CD14-positive monocyte (primary cell): Measurements from ENCODE around the gene CARD8. TPM values are rescaled to one million over a fixed set of nuclear protein-coding genes. Genes with fewer than 3 reads are reported as not detected.

ENCODE experiments used
- DNase-seq, 3 donors: peaks; one replicate each; pipeline ENCODE4 v3.0.0-alpha.2; 2011 to 2022
- H2AFZ ChIP-seq: 2 replicates; pipeline ENCODE4 v1.6.0; 2012; ENCODE audit warnings: mild to moderate bottlenecking, low read depth, low read length, inconsistent platforms; ENCODE audit not compliant: insufficient read depth, poor library complexity, severe bottlenecking
- H3K27ac ChIP-seq, 2 donors: 1 replicate in 1 of 2; 2 replicates in 1 of 2; pipeline ENCODE4 v1.5.1; 2012 to 2013; ENCODE audit warnings: low read length in 2 of 2, control low read depth in 1 of 2, inconsistent platforms in 1 of 2, low read depth in 1 of 2, mild to moderate bottlenecking in 1 of 2
- H3K27me3 ChIP-seq, 2 donors: one replicate each; pipeline versions ENCODE4 v1.6.0 to v1.6.1; 2011 to 2013; ENCODE audit warnings: low read length in 2 of 2; ENCODE audit not compliant: control insufficient read depth in 2 of 2, insufficient read depth in 2 of 2
- H3K36me3 ChIP-seq, 2 donors: replicated peaks in 1 of 2; 1 replicate in 1 of 2; 2 replicates in 1 of 2; pipeline versions ENCODE4 v1.5.1 to v1.6.1; 2012 to 2013; ENCODE audit warnings: low read length in 2 of 2, control low read depth in 1 of 2, inconsistent platforms in 1 of 2, mild to moderate bottlenecking in 1 of 2; ENCODE audit not compliant: insufficient read depth in 2 of 2, control insufficient read depth in 1 of 2
- H3K4me1 ChIP-seq, 2 donors: 1 replicate in 1 of 2; 2 replicates in 1 of 2; pipeline versions ENCODE4 v1.5.1 to v1.6.1; 2012 to 2013; ENCODE audit warnings: low read length in 2 of 2, control low read depth in 1 of 2, inconsistent platforms in 1 of 2, mild to moderate bottlenecking in 1 of 2, moderate library complexity in 1 of 2; ENCODE audit not compliant: insufficient read depth in 2 of 2, control insufficient read depth in 1 of 2
- H3K4me2 ChIP-seq: replicated peaks from 2 replicates; pipeline ENCODE3; 2012; ENCODE audit warnings: low read length, moderate library complexity, mild to moderate bottlenecking; ENCODE audit not compliant: poor library complexity, severe bottlenecking; ENCODE audit errors: extremely low read depth
- H3K4me3 ChIP-seq, 3 experiments: fragments of 200-600 bp in 1 of 3; sonication (generic) in 1 of 3; replicated peaks in 1 of 3; 1 replicate in 2 of 3; 2 replicates in 1 of 3; pipeline ENCODE4 v1.5.1; 2011 to 2013; ENCODE audit warnings: low read length in 3 of 3, mild to moderate bottlenecking in 3 of 3, control low read depth in 2 of 3, low read depth in 2 of 3, inconsistent platforms in 1 of 3, moderate library complexity in 1 of 3
- H3K79me2 ChIP-seq: 2 replicates; pipeline ENCODE4 v1.6.0; 2012; ENCODE audit warnings: mild to moderate bottlenecking, control low read depth, inconsistent platforms, low read length, moderate library complexity; ENCODE audit not compliant: insufficient read depth
- H3K9ac ChIP-seq: 2 replicates; pipeline ENCODE4 v1.6.0; 2017; ENCODE audit warnings: low read length, mild to moderate bottlenecking; ENCODE audit not compliant: insufficient read depth, poor library complexity, severe bottlenecking
- H3K9me3 ChIP-seq, 2 donors: replicated peaks in 1 of 2; 1 replicate in 1 of 2; 2 replicates in 1 of 2; pipeline versions ENCODE4 v1.5.1 to v1.6.1; 2012 to 2013; ENCODE audit warnings: low read length in 2 of 2, control low read depth in 1 of 2; ENCODE audit not compliant: control insufficient read depth in 1 of 2, insufficient read depth in 1 of 2
- H4K20me1 ChIP-seq: 2 replicates; pipeline ENCODE4 v1.6.0; 2012; ENCODE audit warnings: mild to moderate bottlenecking, low read length, control low read depth, moderate library complexity; ENCODE audit not compliant: insufficient read depth
- H3K27ac Mint-ChIP-seq, 7 donors: one replicate each; pipeline ENCODE4 v1.8.0; 2020; ENCODE audit warnings: mild to moderate bottlenecking in 7 of 7, mixed read lengths in 7 of 7, moderate library complexity in 6 of 7, inconsistent platforms in 2 of 7
- H3K27me3 Mint-ChIP-seq, 3 donors: one replicate each; pipeline ENCODE4 v1.8.0; 2021 to 2022; ENCODE audit warnings: low read depth in 3 of 3, mild to moderate bottlenecking in 3 of 3, mixed read lengths in 3 of 3, moderate library complexity in 3 of 3, inconsistent platforms in 1 of 3
- H3K36me3 Mint-ChIP-seq, 2 donors: one replicate each; pipeline ENCODE4 v1.8.0; 2020; ENCODE audit warnings: mixed read lengths in 2 of 2, inconsistent platforms in 1 of 2, mild to moderate bottlenecking in 1 of 2
- H3K4me1 Mint-ChIP-seq: one replicate; pipeline ENCODE4 v1.8.0; 2020; ENCODE audit warnings: mild to moderate bottlenecking, mixed read lengths
- H3K4me3 Mint-ChIP-seq, 2 donors: one replicate each; pipeline ENCODE4 v1.8.0; 2020; ENCODE audit warnings: mild to moderate bottlenecking in 2 of 2, mixed read lengths in 2 of 2, moderate library complexity in 1 of 2
- H3K9me3 Mint-ChIP-seq, 7 donors: one replicate each; pipeline ENCODE4 v1.8.0; 2020 to 2022; ENCODE audit warnings: mixed read lengths in 7 of 7, mild to moderate bottlenecking in 6 of 7, moderate library complexity in 6 of 7, inconsistent platforms in 2 of 7
- CTCF ChIP-seq: fragments of 200-600 bp; IDR thresholded peaks from one replicate; pipeline ENCODE4 v1.8.0; 2022; ENCODE audit warnings: antibody characterized with exemption, mild to moderate bottlenecking
- WGBS: methylation state at CpG from one replicate; pipeline ENCODE4 v1.1.5; 2013; ENCODE audit warnings: missing lambda C conversion rate; ENCODE audit not compliant: insufficient coverage; 5-methylcytosine and 5-hydroxymethylcytosine counted together
- intact Hi-C, 2 donors: fragments of 100-400 bp; cut with micrococcal nuclease; formaldehyde crosslinking; loops; one replicate each; pipeline versions ENCODE4 v1.15.0 to v1.15.1; 2023
- polyA plus RNA-seq, 3 donors: library from polyadenylated mRNA; depleted of rRNA in 1 of 3; unstranded in 2 of 3; stranded (reverse) in 1 of 3; fragments of 300-500 nt in 2 of 3; fragments of >200 nt in 1 of 3; fragmentation: Illumina TruSeq in 2 of 3; gene quantifications; 1 replicate in 2 of 3; 2 replicates in 1 of 3; pipeline ENCODE4 v1.2.3, GENCODE V29; 2012 to 2021

Gene CARD8
- polyA plus RNA-seq, 3 donors: 76.4 to 122 (median 90.9) TPM

DNA sequence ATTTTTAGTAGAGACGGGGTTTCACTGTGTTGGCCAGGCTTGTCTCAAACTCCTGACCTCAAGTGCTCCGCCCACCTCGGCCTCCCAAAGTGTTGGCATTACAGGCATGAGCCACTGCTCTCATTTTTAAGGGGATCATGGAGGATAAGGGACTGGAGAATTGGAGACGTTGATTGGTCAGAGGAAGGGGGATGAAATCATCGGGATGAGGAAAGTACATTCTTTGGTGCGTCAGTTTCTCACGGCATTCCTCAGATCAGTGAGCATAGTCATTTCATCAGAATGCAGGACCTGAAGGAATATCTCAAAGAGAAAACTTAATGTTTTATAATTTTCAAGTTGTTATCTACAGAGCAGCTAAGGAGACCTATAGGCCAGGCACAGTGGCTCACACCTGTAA, 28.2 kb upstream of the CARD8 start:
- peaks cover 8 to 23% (median 20%) of the 10 kb centered on the region in 7 donors for H3K9me3 Mint-ChIP-seq
- Histone ChIP-seq H3K9me3 (peaks cover 7 to 18% of the 10 kb centered on the region in 2 donors), H3K4me3 (no peak overlapping the region), H3K36me3 (peaks cover 0 to 19% of the 10 kb centered on the region in 2 donors), H3K27ac (no peak overlapping the region), H3K4me2 (no peak overlapping the region), H3K27me3 (no peaks in the 10 kb centered on the region), H3K9ac (no peak overlapping the region), H3K79me2 (no peaks in the 10 kb centered on the region), H4K20me1 (no peaks in the 10 kb centered on the region), H2AFZ (no peak overlapping the region), H3K4me1 (no peaks in the 10 kb centered on the region)
- peaks cover 3% of the 10 kb centered on the region for H3K4me1 Mint-ChIP-seq
- intact Hi-C loops: no loop called here
- 100% methylated on average over 4 of the region's 7 CpGs for WGBS
- H3K36me3 Mint-ChIP-seq: peaks cover 20 to 25% of the 10 kb centered on the region in 2 donors
- no peak for DNase-seq
- TF ChIP-seq CTCF: no peak
- no peak overlapping the region for H3K27ac Mint-ChIP-seq
- H3K27me3 Mint-ChIP-seq: peaks cover 0 to 2% (median 0%) of the 10 kb centered on the region in 3 donors
- no peak overlapping the region for H3K4me3 Mint-ChIP-seq

GRCh38 chr19:48279747-48280146, 24.0 kb upstream of the CARD8 start:
- H4K20me1 ChIP-seq: no peaks in the 10 kb centered on the region
- H3K36me3 ChIP-seq: peaks cover 0 to 10% of the 10 kb centered on the region in 2 donors
- H3K27ac ChIP-seq: no peak overlapping the region
- peaks cover 0 to 4% (median 0%) of the 10 kb centered on the region in 3 donors for H3K27me3 Mint-ChIP-seq
- H3K27me3 ChIP-seq: no peaks in the 10 kb centered on the region
- DNase-seq: no peak
- H3K4me1 Mint-ChIP-seq: peaks cover 2% of the 10 kb centered on the region
- TF ChIP-seq CTCF: no peak
- H3K4me3 ChIP-seq: no peak overlapping the region
- peaks cover 7 to 9% of the 10 kb centered on the region in 2 donors for H3K9me3 ChIP-seq
- H3K9me3 Mint-ChIP-seq: peaks cover 0 to 15% (median 13%) of the 10 kb centered on the region in 7 donors
- H2AFZ ChIP-seq: no peak overlapping the region
- H3K4me2 ChIP-seq: no peak overlapping the region
- intact Hi-C loops: no loop called here
- peaks cover 7 to 17% of the 10 kb centered on the region in 2 donors for H3K36me3 Mint-ChIP-seq
- H3K4me3 Mint-ChIP-seq: no peak overlapping the region
- WGBS: 87% methylated on average over 3 of the region's 9 CpGs
- no peak overlapping the region for H3K9ac ChIP-seq
- no peaks in the 10 kb centered on the region for H3K4me1 ChIP-seq
- peak overlapping the region in 1 of 7 donors; percentile 45 for H3K27ac Mint-ChIP-seq
- H3K79me2 ChIP-seq: no peaks in the 10 kb centered on the region
